KBM-7 (cell line): ENCODE results near the gene SMC3.

Experiments
- DNase-seq: peaks from one replicate; pipeline ENCODE4 v3.0.0-alpha.2; 2015
- in situ Hi-C: fragments of 300-500 bp; cut with MboI; formaldehyde crosslinking; loops from 2 replicates; pipeline ENCODE4 v1.14.3; 2020; ENCODE audit warnings: low sequenced_read_pairs, low pct_unique_long_range_greater_than_20kb, mixed read lengths

Gene SMC3

DNA sequence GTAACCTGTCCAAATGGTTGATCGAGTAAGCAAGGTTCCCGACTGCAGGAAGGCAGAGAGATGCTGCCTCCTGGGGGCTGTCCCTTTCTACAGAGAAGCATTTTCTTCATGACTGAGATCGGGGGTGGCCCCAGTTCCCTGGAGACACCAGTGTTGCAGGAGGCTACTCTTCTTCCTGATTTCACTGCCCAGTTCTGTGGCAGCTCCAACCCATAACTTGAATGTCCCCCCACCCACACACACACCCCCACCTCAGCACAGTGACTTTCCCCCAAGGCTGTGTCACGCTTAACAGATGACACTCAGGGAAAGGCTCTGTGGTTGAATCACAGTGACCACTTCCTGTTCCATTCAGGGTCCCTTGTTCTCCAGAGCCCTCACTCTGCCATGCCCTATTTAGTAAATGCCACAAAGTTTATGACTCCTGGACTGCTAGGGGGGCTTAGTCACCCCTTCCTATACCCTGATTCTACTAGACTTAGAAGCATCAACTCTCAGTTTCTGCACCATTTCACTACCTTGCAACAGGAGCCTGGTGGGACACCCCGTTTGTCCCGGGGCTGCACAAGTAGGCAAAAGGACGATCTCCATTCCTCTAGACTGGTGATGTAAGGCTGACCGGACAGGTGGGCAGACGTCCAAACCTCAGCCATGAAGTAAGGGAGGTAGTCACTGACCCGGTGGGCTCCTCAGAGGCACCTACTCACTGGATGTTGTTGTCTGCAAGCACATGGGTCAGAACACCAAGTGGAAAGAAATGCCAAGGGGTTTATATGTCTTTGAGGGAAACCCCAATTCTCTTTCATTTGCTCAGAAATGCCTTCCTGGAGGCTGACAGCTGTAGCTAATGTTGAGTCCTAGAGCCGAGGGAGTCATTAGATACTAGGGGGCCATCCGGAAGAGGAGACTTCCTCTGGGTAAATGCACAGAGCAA is 31.3 kb upstream of the SMC3 start:
- DNase-seq = peak; percentile 81
- in situ Hi-C loops = loop anchor here (25.0 kb wide), 1 partner anchor 174 kb away; no protein-coding TSS in a partner anchor

GRCh38 chr10:110539091-110539490 is 28.4 kb upstream of the SMC3 start:
- DNase-seq = no peak
- in situ Hi-C loops = loop anchor here (25.0 kb wide), 1 partner anchor 177 kb away; no protein-coding TSS in a partner anchor

GRCh38 chr10:110540031-110540430 is 27.5 kb upstream of the SMC3 start:
- in situ Hi-C loops = loop anchor here (25.0 kb wide), 1 partner anchor 178 kb away; no protein-coding TSS in a partner anchor
- DNase-seq = no peak

GRCh38 chr10:110544958-110545537 is 22.4 kb upstream of the SMC3 start:
- in situ Hi-C loops = loop anchor here (25.0 kb wide), 1 partner anchor 183 kb away; no protein-coding TSS in a partner anchor
- DNase-seq = no peak

DNA sequence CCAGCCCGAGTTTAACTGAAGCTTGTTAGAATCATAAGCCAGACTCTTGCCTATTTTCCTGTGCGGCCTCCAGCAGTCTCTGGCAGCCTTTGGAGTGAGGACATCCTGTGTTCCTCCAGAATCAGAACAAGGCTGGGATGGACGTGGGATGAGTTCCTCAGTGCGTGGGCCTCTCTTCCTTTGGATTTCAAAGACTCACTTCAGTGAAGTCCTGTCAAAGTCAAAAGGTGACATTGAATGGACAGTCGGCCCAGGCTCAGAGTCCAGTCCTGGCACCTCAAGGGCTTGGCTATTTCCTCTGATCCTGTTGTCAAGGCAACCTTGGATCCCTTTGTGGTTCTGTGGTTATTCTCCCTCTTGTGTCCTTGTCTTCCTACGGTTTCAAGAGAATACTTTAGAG is 21.4 kb upstream of the SMC3 start:
- in situ Hi-C loops = loop anchor here (25.0 kb wide), 1 partner anchor 184 kb away; no protein-coding TSS in a partner anchor
- DNase-seq = no peak

DNA sequence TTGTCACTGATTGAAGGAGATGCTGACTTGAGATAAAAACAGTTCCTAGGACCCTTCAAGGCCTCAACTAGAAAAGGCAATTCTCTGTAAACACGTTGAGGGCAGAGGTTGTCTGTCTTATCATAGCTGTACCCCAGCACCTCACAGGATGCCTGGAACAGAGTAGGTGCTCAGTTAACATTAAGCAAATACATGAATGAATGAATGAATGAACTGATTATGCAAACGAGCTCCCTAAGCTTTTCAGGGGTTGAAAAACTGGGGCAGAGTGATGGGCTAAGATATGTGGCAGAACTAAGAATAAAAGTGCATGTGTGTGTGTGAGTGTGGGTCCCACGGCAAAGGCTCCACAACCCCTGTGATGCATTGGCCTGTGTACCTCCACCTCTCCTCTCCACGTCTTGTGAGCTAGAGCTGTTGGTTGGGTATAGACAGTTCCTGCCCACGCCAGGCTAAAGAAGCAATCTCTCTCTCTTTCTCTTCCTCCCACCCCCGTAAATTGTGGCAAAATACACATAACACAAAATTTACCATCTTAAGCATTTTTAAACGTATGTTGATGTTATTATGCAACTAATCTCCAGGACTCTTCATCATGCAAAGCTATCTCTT is 20.9 kb upstream of the SMC3 start:
- DNase-seq = no peak
- in situ Hi-C loops = loop anchor here (25.0 kb wide), 1 partner anchor 184 kb away; no protein-coding TSS in a partner anchor

DNA sequence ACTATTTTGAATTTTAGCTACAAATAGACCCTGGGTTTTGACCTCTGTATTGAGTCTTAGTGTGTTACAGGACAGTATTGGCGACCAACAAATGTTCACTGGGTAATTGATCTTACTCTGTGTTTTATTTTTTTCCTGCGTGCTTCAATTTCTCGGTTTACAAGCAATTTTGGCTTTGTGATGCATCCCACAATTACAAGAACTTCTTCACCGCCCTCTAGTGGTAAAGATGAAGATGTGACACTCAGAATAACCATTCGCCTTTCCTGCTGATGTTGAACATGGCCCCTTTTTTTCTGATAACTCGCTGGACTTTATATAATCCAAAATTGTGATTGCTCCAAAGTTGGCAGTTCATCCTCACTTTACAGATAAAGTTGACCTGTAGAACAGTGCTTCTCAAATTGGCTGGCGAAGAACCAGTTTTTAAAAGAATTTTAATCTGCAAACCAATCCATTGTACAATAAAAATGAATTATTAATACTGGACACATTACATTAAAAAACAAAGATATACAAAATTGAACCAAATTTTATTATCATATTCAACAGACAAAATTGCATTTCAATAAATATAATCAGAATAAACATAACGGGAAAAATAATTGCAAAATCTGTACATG is 20.2 kb upstream of the SMC3 start:
- in situ Hi-C loops = loop anchor here (25.0 kb wide), 1 partner anchor 185 kb away; no protein-coding TSS in a partner anchor
- peak; percentile 66 for DNase-seq

GRCh38 chr10:110548002-110548401 is 19.5 kb upstream of the SMC3 start:
- in situ Hi-C loops = loop anchor here (25.0 kb wide), 1 partner anchor 186 kb away; no protein-coding TSS in a partner anchor
- DNase-seq = no peak

DNA sequence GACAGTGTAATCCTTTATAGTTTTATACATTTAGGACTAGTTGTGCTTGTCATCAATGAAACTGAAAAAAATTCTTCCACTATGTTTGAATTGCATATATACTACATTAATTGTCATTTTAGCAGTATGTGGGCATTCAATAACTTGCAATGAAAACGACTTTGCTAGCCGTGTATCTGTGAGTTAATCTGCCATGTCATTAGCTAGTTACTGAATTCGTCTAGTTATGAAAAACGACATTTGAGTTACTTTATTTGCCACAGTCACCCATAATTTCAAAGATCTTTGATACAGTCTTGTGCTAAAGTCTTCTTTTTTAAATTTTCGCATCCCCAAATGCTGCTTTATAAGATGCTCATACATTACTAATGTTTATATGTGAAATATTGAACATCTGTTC is 18.3 kb upstream of the SMC3 start:
- in situ Hi-C loops = loop anchor here (25.0 kb wide), 1 partner anchor 187 kb away; no protein-coding TSS in a partner anchor
- no peak for DNase-seq

GRCh38 chr10:110553905-110554304 is 13.6 kb upstream of the SMC3 start:
- in situ Hi-C loops = no loop called here
- DNase-seq = no peak

DNA sequence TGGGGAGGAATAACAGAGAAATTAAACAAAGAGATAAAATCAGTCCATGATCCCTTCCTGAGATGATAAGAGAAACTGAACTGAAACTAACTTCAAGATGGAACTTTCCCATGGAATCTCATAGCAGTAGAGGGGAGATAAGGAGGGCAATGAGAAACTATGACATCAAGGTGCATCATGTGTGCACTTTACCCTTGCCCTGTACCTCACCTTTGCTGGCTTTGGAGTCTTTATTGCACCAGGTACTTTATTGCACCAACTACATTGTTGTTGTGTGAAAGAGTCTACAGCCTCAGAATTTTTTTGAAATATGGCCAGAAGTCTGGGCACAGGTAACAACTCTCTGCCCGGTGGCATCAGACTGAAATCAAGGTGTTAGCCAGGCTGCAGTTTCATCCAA is 11.2 kb upstream of the SMC3 start:
- in situ Hi-C loops = no loop called here
- no peak for DNase-seq

DNA sequence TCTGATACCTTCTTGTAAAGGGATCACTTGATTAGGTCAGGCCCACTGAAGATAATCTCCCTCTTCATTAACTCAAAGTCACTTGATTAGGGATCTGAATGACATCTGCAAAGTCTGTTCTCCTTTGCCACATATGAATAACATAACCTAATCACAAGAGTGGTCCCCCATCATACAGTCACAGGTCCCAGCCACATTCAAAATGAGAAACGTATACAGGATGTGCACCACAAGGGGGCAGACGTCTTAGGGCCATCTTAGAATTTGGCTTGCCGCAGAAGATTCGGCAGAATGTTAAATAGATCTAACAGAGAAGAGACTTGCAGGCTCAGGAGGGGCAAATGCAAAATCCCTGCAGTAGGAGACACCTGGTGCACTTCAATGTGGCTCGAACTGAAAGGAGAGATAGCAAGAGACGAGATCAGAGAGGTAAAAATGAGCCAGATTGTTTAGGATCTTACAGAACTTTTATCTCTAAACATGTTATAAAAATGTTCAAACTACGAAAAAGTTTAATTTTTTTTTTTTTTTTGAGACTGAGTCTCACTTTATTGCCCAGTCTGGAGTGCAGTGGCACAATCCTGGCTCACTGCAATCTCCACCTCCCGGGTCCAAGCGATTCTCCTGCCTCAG is 10.4 kb upstream of the SMC3 start:
- DNase-seq = peak; percentile 66
- in situ Hi-C loops = no loop called here

- no peak for DNase-seq
- in situ Hi-C loops = no loop called here
Measured at GRCh38 chr10:110558041-110558440, 9.5 kb upstream of the SMC3 start.

GRCh38 chr10:110560012-110560411 is 7.5 kb upstream of the SMC3 start:
- no peak for DNase-seq
- in situ Hi-C loops = no loop called here

GRCh38 chr10:110561292-110561691 is 6.2 kb upstream of the SMC3 start:
- no peak for DNase-seq
- in situ Hi-C loops = no loop called here

DNA sequence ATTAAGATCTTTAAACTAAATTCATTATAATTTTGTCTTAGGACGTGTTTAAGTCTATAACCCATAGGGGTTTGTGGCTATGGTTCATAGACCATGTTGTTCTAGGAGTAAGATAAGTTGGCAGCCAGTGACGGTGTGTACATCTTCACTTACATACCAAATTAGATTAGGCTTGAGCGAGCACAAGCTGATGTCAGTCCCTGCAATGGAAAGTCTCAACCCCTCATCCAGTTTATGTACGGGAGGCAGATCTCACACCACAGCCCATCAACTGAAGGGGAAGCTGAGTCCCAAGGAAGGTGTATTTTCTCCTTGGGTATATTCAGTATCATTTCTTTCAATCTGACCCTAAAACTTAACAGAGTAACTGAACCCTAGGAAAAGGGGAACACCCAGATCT is 5.1 kb upstream of the SMC3 start:
- no peak for DNase-seq
- in situ Hi-C loops = no loop called here

DNA sequence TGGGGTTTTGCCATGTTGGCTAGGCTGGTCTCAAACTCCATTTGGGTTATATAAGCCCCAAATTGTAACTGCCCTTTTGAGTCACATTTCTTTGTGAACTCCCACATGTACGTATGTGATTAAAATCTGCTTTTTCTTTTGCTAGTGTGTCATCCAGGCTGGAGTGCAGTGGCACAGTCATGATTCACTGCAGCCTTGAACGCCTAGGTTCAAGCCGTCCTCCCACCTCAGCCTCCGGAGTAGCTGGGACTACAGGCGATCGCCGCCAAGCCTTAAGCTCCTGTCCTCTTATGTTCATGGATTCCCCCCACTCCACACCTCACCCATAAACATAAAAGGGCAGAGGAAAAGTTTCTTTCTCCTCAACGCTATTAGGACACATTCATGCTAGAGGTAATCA is 4.4 kb upstream of the SMC3 start:
- no peak for DNase-seq
- in situ Hi-C loops = no loop called here

GRCh38 chr10:110566472-110567200 is 859 bp upstream of the SMC3 start:
- in situ Hi-C loops = no loop called here
- DNase-seq = no peak
